Mucosa of descending colon (tissue), 3 donors: ENCODE data around the gene AGAP1. TPM values are rescaled to one million over a fixed set of nuclear protein-coding genes. Genes with fewer than 3 reads are reported as not detected.
A peak's percentile ranks its signal among the peaks of the same experiment; 100 is the strongest.

ENCODE experiments used
- ATAC-seq: fragments of 200-7000 bp; cut with Tn5 transposase; one replicate; pipeline ENCODE4 v1.9.1; 2020; ENCODE audit warnings: mild to moderate bottlenecking, moderate library complexity
- DNase-seq, 3 donors: peaks; one replicate each; pipeline ENCODE4 v3.0.0-alpha.2; 2020
- H3K36me3 ChIP-seq: fragments of 200-600 bp; one replicate; pipeline ENCODE4 v1.8.0; 2021; ENCODE audit warnings: low read depth, mild to moderate bottlenecking
- H3K4me1 ChIP-seq: fragments of 200-600 bp; one replicate; pipeline ENCODE4 v1.8.0; 2021; ENCODE audit warnings: low read depth, mild to moderate bottlenecking
- H3K4me3 ChIP-seq: fragments of 200-600 bp; one replicate; pipeline ENCODE4 v1.8.0; 2021; ENCODE audit warnings: mild to moderate bottlenecking
- H3K9me3 ChIP-seq: fragments of 200-600 bp; one replicate; pipeline ENCODE4 v1.8.0; 2021; ENCODE audit warnings: mild to moderate bottlenecking
- intact Hi-C, 2 donors: fragments of 100-400 bp; cut with DNase I in 1 of 2; cut with micrococcal nuclease in 1 of 2; formaldehyde crosslinking; loops; one replicate each; pipeline versions ENCODE4 v1.11.0 to v1.11.1; 2022; cut with DNase I, micrococcal nuclease
- total RNA-seq, 3 donors: library from RNA; stranded (reverse); fragmentation: NEBNext Ultra II Directional in 2 of 3; extraction: Animal tissue kit (Norgen Biotek cat#: 25700) in 2 of 3; gene quantifications; one replicate each; pipeline versions ENCODE4 v1.2.1 to v1.2.4, GENCODE V29; 2021 to 2023
- TF ChIP-seq, protein P1 (sequence below): fragments of 200-600 bp; IDR thresholded peaks from one replicate; pipeline ENCODE4 v1.8.0; 2022; ENCODE audit warnings: antibody characterized with exemption, mild to moderate bottlenecking
- donor health status: DM: no; HTN: no; CAD: no; lungs with moderate emphysema.
- donor health status: DM: no; HTN: no; CAD: no.
- donor health status: DM: no; HTN: yes; CAD: no.

The AGAP1 gene
- total RNA-seq, 3 donors from 2014 or later = 68.1 to 112 (median 88.9) TPM

DNA sequence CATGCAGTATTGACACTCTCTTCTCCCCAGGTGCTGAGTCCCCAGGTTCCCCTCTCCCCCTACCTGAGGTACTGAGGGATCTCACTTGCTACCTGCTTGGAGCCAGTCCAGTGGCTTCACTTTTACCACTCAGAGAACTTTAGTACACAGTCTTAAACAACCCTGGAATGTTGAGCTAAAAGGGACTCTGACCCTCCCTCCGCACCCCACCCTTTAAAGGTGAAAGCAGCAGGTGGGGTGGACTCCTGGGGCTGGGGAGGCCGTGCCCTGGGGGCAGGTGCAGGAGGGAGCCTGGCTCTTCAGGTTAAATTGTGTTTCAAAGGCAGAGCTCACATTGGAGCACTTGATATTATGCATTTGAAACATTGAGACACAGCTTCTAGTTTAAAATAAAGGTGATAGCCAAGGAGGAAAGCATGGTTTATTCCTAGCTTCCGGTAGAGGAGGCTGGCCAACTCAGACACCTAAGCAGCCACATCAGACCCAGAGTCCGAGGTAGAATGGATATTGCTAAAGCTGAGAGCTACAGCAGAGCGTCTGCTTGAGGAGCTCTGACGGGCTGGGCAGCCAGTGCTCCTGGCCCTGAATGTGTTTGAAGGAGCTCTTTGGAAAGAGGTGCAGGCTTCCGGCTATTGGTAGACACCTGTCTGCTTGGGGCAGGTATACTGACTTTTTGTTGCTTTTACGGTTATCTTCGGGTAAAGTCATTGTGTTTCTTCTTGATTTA, 196.4 kb downstream of the AGAP1 start:
- Histone ChIP-seq H3K36me3 (no peaks in the 10 kb centered on the region), H3K4me1 (peaks cover 37% of the 10 kb centered on the region), H3K9me3 (no peaks in the 10 kb centered on the region), H3K4me3 (no peak overlapping the region)
- DNase-seq = peak in 2 of 3 donors; percentile 70 to 83
- intact Hi-C loops = no loop called here
- ATAC-seq = peak; percentile 90
- TF ChIP-seq, protein P1, sequence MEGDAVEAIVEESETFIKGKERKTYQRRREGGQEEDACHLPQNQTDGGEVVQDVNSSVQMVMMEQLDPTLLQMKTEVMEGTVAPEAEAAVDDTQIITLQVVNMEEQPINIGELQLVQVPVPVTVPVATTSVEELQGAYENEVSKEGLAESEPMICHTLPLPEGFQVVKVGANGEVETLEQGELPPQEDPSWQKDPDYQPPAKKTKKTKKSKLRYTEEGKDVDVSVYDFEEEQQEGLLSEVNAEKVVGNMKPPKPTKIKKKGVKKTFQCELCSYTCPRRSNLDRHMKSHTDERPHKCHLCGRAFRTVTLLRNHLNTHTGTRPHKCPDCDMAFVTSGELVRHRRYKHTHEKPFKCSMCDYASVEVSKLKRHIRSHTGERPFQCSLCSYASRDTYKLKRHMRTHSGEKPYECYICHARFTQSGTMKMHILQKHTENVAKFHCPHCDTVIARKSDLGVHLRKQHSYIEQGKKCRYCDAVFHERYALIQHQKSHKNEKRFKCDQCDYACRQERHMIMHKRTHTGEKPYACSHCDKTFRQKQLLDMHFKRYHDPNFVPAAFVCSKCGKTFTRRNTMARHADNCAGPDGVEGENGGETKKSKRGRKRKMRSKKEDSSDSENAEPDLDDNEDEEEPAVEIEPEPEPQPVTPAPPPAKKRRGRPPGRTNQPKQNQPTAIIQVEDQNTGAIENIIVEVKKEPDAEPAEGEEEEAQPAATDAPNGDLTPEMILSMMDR = no peak

DNA sequence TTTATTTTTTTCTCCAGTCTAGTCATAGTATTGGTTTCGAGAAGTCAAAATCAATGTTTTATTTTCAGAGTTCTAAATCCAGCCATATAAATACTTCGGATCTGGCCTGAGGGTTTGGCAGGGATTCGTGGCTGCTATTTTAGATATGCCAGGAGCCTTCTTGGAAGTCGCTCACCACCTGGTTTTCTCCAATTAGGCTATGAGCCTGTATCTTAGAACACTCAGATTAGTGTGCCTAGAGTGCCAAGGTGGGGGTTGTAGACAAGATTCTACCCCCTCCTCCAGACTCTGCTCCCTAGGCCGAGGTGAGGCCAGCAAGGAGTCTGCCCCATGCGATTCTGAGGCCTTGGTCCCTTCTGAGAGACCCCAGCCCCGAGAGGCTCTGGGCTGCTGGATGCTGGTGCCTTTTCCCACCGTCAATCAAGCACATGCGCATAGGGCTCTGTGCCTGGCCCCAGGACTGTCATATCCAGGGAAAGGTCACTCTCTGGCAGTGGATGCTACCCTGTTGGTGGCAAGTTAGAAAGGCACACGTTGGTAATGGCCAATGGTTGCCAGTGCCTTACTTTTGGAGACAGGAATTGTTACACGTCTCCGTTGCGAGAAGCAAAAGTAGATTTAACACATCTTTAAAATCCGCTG, 197.1 kb downstream of the AGAP1 start:
- Histone ChIP-seq H3K4me1 (peaks cover 37% of the 10 kb centered on the region), H3K4me3 (no peak overlapping the region), H3K36me3 (no peaks in the 10 kb centered on the region), H3K9me3 (no peaks in the 10 kb centered on the region)
- DNase-seq (no peak), ATAC-seq (no peak)
- intact Hi-C loops = no loop called here
- TF ChIP-seq, protein P1 = no peak

DNA sequence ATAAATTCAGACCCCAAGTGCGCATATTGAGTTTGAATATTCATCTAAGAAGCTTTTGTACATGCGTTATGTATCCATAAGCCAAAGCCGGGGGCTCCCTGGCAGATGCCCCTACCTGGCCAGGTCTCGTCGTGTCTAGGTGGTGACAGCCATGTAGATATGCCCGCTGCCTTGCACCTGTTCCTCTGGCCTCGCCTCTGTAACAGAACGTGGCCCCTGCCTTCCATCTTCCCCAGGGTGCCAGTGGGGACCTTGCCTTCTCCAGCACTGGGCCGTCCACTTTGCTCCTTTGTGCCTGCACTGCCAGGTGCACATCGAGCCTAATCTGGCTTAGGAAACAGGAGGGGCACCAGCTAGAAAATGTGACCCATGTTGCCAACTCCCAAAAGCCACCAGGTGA, 198.2 kb downstream of the AGAP1 start:
- peaks cover 37% of the 10 kb centered on the region for H3K4me1 ChIP-seq
- ATAC-seq = no peak
- intact Hi-C loops = no loop called here
- H3K36me3 ChIP-seq = no peaks in the 10 kb centered on the region
- no peak overlapping the region for H3K4me3 ChIP-seq
- no peaks in the 10 kb centered on the region for H3K9me3 ChIP-seq
- TF ChIP-seq, protein P1 = no peak
- DNase-seq = no peak

DNA sequence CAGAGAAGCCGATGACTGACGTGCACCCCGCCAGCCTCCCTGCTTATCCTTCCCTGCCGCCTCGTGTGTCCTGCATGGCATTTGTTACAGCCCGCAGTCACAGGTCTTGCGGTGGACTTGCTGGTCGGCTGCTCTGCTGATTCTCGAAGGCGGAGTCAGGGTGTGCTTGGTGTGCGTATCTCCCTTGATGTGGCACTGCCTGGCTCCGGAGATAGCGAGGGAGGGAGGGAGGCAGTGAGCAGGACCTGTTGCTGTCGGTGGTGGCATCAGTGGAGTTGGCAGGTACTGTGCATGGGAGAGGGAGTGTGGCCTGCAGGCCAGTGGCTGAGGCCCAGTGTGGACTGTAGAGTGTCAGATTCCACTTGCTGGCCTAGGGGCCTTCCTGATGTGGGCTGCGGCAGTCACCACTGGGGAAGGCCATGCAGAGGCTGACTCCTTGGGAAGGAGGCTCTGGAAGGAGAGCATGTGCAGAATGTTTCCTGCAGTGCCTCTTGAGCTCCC, 198.9 kb downstream of the AGAP1 start:
- H3K36me3 ChIP-seq = no peaks in the 10 kb centered on the region
- intact Hi-C loops = no loop called here
- ATAC-seq (no peak), DNase-seq (no peak)
- peaks cover 33% of the 10 kb centered on the region for H3K4me1 ChIP-seq
- no peak overlapping the region for H3K4me3 ChIP-seq
- H3K9me3 ChIP-seq = no peaks in the 10 kb centered on the region
- TF ChIP-seq, protein P1 = no peak

DNA sequence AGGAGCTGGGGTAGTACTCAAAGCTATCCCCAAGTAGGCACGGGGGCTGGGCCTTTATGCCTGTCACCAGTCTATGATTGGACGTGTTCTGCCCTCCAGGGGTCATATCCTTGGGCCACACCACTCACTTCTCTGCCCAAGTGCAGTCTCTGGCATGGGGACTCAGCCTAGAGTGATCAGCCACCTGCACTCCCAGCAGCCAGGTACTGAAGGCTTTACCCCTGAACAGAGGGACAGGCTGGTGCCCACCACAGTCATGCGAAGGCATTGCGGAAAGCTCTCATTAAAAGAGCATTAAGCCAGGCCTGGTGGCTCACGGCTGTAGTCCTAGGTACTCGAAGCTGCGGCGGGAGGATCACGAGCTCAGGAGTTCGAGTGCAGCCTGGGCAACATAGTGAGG, 199.4 kb downstream of the AGAP1 start:
- DNase-seq (no peak), ATAC-seq (no peak)
- Histone ChIP-seq H3K4me1 (peaks cover 28% of the 10 kb centered on the region), H3K36me3 (no peaks in the 10 kb centered on the region), H3K4me3 (no peak overlapping the region), H3K9me3 (no peaks in the 10 kb centered on the region)
- TF ChIP-seq, protein P1 = no peak
- intact Hi-C loops = no loop called here
